Activated T-helper 1 cell treated with anti-CD3 and anti-CD28 coated beads, Interleukin-12 subunit alpha, Interleukin-12 subunit beta, Interleukin-2, Interleukin-4 antibody, amounts not matched to agents 30 ng/mL and 10 ng/mL and 1 ng/mL, durations not matched to agents 14 hours and 24 hours and 36 hours (primary cell): Measurements from ENCODE around the gene WHRN. TPM values are rescaled to one million over a fixed set of nuclear protein-coding genes. Genes with fewer than 3 reads are reported as not detected.

Experiments
- DNase-seq: peaks from one replicate; pipeline ENCODE4 v3.0.0; 2021; ENCODE audit warnings: low spot score
- H3K27ac Mint-ChIP-seq: one replicate; pipeline ENCODE4 v1.8.0; 2021; ENCODE audit warnings: mild to moderate bottlenecking, mixed read lengths
- H3K27me3 Mint-ChIP-seq: one replicate; pipeline ENCODE4 v1.8.0; 2022; ENCODE audit warnings: mild to moderate bottlenecking, moderate library complexity, mixed read lengths; ENCODE audit not compliant: insufficient read depth
- H3K36me3 Mint-ChIP-seq: one replicate; pipeline ENCODE4 v1.8.0; 2021; ENCODE audit warnings: low read depth, mixed read lengths
- H3K4me1 Mint-ChIP-seq: one replicate; pipeline ENCODE4 v1.8.0; 2021; ENCODE audit warnings: low read depth, mixed read lengths
- H3K4me3 Mint-ChIP-seq: one replicate; pipeline ENCODE4 v1.8.0; 2021; ENCODE audit warnings: mild to moderate bottlenecking, moderate library complexity, mixed read lengths
- H3K9me3 Mint-ChIP-seq: one replicate; pipeline ENCODE4 v1.8.0; 2021; ENCODE audit warnings: mixed read lengths
- intact Hi-C: fragments of 100-400 bp; cut with micrococcal nuclease; formaldehyde crosslinking; loops from one replicate; pipeline ENCODE4 v1.15.1; 2024
- total RNA-seq: library from RNA; stranded (reverse); gene quantifications from 2 replicates; pipeline ENCODE4 v1.2.3, GENCODE V29; 2022

The WHRN gene
- total RNA-seq, 1 donor from 2014 or later = 2.4 TPM

DNA sequence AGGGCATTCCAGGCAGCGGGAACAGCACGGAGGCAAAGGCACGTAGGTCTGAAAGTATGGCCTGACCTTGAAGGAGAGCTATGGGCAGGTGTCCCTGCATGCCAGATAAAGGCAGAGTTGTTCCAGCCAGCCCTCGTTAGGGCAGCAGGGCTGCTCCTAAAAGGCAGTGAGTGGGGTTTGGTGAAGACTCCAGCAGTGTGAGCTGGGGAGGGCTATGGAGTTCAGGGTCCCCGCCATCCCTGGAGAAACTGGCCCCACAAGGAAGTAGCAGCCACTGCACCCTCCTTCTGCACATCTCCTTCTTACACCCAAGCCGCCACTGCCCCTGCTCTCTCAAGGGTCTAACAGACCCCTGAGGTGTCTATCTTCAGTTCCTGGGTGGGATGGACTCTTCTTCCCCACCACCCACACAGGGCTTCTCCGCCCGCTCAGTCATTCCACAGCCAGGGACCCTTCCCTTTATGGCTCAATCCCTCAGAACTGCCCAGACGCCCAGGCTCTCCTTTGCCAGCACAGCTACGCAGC, 118.8 kb downstream of the WHRN start:
- Mint-ChIP-seq H3K4me1 (peaks cover 78% of the 10 kb centered on the region), H3K36me3 (peaks cover 58% of the 10 kb centered on the region), H3K27me3 (no peaks in the 10 kb centered on the region), H3K9me3 (no peaks in the 10 kb centered on the region), H3K27ac (peak overlapping the region; percentile 93), H3K4me3 (peak overlapping the region; percentile 90)
- no peak for DNase-seq
- intact Hi-C loops = loop anchor here (5.0 to 10.0 kb wide), 7 partner anchors 101 to 1112 kb away; partner anchors contain the start of genes C9orf43, CDC26, KIF12 and POLE3

DNA sequence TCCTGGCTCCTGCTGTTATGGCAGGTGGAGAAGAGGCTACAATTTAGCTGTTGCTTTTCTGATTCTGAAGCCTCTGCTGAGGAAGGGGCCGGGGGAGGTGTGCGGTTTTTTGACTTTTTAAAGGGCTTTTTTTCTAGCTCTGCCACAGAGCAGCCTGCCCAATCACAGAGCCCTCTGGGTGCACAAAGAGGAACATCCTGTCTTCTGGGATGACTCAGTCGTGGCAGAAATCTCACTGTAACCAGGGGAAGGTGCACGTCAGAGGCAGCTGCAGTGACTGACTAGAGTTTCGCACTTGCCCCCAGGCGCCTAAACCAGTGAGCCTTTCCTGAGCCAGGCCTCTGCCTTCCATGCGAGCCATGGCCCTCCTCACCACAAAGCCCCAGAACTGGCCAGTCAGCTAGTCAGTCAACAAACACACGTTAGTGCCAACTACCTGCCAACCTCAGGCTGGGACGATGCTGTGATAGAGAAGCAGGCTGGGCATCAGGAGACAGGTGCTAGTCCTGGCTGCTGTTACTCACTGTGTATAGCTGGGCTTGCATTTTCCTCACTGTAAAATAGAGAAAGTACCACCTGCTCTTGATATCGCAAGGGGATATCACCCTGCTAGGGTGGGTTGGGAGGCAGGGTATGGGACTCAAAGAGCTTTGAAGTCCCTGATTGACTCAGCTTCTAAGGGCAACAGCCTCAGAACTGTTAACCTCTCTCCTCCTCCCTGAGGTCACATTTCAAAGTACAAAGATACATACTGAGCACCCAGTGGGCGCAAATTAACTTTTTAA, 119.7 kb downstream of the WHRN start:
- intact Hi-C loops = loop anchor here (1.0 to 10.0 kb wide), 13 partner anchors 12 to 1111 kb away; partner anchors contain the start of genes ATP6V1G1, C9orf43, CDC26 and KIF12
- peak overlapping the region; percentile 93 for H3K27ac Mint-ChIP-seq
- peak; percentile 89 for DNase-seq
- H3K4me3 Mint-ChIP-seq = peak overlapping the region; percentile 90
- no peaks in the 10 kb centered on the region for H3K9me3 Mint-ChIP-seq
- H3K36me3 Mint-ChIP-seq = peaks cover 52% of the 10 kb centered on the region
- peaks cover 69% of the 10 kb centered on the region for H3K4me1 Mint-ChIP-seq
- H3K27me3 Mint-ChIP-seq = no peaks in the 10 kb centered on the region

DNA sequence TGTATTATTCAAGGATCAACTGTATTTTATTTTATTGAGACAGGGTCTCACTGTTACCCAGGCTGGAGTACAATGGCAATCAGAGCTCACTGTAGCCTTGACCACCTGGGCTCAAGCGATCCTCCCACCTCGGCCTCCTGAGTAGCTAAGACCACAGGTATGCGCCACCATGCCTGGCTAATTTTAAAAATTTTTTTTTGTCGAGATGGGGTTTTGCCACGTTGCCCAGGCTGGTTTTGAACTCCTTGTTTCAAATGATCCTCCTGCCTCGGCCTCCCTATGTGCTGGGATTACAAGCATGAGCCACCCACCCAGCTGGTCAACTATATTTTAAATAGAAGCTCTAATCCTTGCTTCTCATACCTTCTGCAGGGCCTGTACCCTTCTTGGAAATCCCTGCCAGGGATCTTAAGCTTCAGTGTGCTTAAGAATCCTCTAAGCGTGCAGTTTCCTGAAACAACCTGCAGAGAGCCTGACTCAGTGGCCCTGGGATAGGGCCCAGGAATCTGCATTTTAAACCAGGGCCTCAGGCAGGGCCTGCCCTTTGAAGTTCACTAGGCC, 120.4 kb downstream of the WHRN start:
- Mint-ChIP-seq H3K4me1 (peaks cover 67% of the 10 kb centered on the region), H3K9me3 (no peaks in the 10 kb centered on the region), H3K4me3 (peak overlapping the region; percentile 90), H3K27ac (peak overlapping the region; percentile 93), H3K36me3 (peaks cover 51% of the 10 kb centered on the region), H3K27me3 (no peaks in the 10 kb centered on the region)
- intact Hi-C loops = loop anchor here (1.0 to 10.0 kb wide), 13 partner anchors 12 to 1110 kb away; partner anchors contain the start of genes ATP6V1G1, C9orf43, CDC26 and KIF12
- no peak for DNase-seq

DNA sequence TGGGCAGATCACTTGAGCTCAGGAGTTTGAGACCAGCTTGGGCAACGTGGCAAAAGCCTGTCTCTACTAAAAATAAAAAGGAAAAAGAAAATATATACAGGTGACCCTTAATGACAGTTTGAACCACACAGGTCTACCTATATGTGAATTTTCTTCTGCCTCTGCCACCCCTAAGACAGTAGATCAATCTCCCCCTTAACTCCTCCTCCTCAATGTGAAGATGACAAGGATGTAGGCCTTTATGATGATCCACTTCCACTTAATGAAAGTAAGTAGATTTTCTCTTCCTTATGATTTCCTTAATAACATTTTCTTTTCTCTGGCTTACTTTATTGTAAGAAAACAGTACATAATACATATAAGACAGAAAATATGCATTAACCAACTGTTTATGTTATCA, 120.9 kb downstream of the WHRN start:
- Mint-ChIP-seq H3K9me3 (no peaks in the 10 kb centered on the region), H3K4me1 (peaks cover 67% of the 10 kb centered on the region), H3K4me3 (peak overlapping the region; percentile 90), H3K27me3 (no peaks in the 10 kb centered on the region), H3K27ac (peak overlapping the region; percentile 93), H3K36me3 (peaks cover 55% of the 10 kb centered on the region)
- intact Hi-C loops = loop anchor here (2.0 to 10.0 kb wide), 4 partner anchors 312 to 1110 kb away; partner anchors contain the start of genes C9orf43, CDC26, POLE3 and PRPF4
- no peak for DNase-seq

DNA sequence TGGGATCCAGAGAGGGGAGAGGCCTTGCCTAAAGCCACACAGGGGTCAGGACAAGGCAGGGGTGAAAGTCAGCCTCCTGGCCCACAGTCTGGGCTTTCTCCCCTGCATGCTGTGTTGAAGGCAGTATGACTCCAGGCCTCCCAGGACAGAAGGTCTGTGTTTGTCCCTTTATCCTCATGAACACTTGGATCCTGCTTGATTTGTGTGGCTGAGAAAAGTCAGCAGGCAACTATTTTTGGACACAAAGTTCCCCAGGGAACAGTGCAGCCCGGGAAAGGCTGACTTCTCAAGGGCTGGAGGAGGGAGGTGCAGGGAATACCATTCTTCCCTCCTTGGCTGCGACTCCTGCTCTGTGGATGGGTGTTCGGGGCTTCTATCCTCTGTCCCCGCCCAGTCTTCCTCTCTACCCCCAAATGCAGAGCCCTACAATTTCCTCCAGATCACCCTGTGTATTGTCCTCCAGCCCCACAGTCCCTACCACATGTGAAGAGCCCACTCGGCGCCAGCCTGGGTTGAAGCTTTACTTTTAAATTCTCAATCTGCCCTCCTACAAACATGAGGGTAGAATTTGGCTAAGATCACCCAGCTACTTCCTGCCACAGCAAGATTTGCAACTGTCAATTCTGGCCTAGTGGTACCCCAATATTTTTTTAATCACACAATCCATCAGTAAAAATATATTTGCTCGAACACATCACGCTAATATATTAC, 121.6 kb downstream of the WHRN start:
- intact Hi-C loops = loop anchor here (2.0 to 10.0 kb wide), 4 partner anchors 313 to 1109 kb away; partner anchors contain the start of genes C9orf43, CDC26, POLE3 and PRPF4
- H3K4me1 Mint-ChIP-seq = peaks cover 67% of the 10 kb centered on the region
- no peak for DNase-seq
- H3K36me3 Mint-ChIP-seq = peaks cover 55% of the 10 kb centered on the region
- no peaks in the 10 kb centered on the region for H3K9me3 Mint-ChIP-seq
- H3K4me3 Mint-ChIP-seq = peak overlapping the region; percentile 90
- H3K27me3 Mint-ChIP-seq = no peaks in the 10 kb centered on the region
- peak overlapping the region; percentile 93 for H3K27ac Mint-ChIP-seq

DNA sequence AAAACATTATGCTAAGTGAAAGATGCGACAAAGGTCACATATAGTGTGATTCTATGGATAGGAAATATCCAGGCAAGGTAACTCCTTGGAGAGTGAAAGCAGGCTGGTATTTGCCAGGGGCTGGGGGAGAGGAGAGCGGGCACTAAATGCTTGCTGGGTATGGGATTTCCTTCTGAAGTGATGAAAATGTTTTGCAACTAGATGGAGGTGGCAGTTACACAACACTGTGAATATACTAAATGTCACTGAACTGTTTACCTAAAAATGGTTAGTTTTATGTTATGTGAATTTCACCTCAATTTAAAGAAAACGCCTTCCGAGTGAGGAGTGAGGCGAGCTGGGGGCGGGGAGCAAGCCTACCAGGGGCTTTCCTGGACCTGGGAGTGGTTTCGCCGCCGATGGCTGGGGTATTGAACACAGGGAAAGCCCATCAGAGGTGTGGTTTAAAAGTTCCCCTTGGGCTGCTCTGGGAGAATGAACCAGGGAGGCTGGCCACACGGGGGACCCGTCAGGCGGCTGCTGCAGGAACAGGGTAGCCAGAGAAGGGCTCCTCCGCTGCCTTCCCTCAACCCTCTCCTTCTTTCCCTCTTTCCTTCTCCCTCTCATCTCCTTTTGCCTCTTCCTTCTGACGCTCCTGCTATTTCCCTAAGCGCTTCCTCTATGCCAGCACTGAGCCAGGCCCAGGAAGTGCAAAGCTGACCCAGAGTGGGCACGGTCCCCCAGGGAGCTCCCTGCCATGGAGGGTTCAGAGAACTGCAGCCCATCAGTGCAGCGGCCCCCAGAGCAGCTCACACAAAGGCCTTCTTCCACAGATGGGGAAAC, 122.4 kb downstream of the WHRN start:
- H3K27me3 Mint-ChIP-seq = no peaks in the 10 kb centered on the region
- no peaks in the 10 kb centered on the region for H3K9me3 Mint-ChIP-seq
- intact Hi-C loops = loop anchor here (10.0 kb wide), 3 partner anchors 868 to 1108 kb away; partner anchors contain the start of genes C9orf43, CDC26, POLE3 and PRPF4
- peak; percentile 73 for DNase-seq
- peak overlapping the region; percentile 90 for H3K4me3 Mint-ChIP-seq
- H3K4me1 Mint-ChIP-seq = peaks cover 71% of the 10 kb centered on the region
- peak overlapping the region; percentile 93 for H3K27ac Mint-ChIP-seq
- H3K36me3 Mint-ChIP-seq = peaks cover 60% of the 10 kb centered on the region

DNA sequence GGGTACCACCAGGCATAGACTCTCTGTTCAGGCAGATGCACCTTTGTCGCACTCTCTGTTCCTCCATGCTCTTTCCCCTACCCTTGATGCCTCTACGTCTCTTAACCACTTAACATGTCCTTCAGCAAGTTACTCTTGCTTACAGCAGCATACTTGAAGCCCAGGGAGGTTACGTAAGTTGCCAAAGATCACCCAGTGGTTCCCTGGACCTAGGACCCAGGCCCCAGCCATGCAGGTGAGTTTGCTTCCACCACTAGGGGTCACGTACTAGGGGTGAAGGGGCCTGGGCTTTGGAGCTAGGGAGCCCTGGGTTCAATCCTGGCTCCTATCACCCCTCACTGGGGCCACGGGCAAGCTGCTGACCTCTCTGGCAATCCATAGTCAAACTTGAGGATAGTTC, 126.4 kb downstream of the WHRN start:
- no peak for DNase-seq
- peaks cover 67% of the 10 kb centered on the region for H3K36me3 Mint-ChIP-seq
- no peaks in the 10 kb centered on the region for H3K9me3 Mint-ChIP-seq
- H3K4me1 Mint-ChIP-seq = peaks cover 81% of the 10 kb centered on the region
- intact Hi-C loops = no loop called here
- no peaks in the 10 kb centered on the region for H3K27me3 Mint-ChIP-seq
- peak overlapping the region; percentile 65 for H3K4me3 Mint-ChIP-seq
- peak overlapping the region; percentile 80 for H3K27ac Mint-ChIP-seq

DNA sequence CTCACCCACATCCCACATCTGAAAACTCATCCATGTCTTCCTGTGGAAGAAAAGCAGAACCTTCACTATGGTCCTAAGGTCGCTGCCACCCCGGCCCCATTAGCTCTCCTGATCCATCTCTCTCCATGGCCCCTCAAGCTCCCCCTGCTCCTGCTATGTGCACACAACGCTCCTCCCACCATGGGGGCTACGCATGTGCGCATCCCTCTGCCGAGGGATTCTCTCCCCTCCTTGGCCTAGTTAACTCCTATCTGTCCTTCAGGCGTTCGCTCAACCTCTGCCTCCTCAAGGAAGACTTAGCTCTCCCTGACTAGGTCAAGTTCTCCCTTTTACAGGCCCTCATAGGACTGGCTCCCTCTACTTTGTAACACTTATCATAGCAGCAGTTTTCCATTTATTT, 127.3 kb downstream of the WHRN start:
- H3K27ac Mint-ChIP-seq = peak overlapping the region; percentile 80
- H3K36me3 Mint-ChIP-seq = peaks cover 68% of the 10 kb centered on the region
- H3K4me1 Mint-ChIP-seq = peaks cover 79% of the 10 kb centered on the region
- H3K27me3 Mint-ChIP-seq = no peaks in the 10 kb centered on the region
- H3K9me3 Mint-ChIP-seq = no peaks in the 10 kb centered on the region
- intact Hi-C loops = no loop called here
- peak overlapping the region; percentile 65 for H3K4me3 Mint-ChIP-seq
- no peak for DNase-seq

DNA sequence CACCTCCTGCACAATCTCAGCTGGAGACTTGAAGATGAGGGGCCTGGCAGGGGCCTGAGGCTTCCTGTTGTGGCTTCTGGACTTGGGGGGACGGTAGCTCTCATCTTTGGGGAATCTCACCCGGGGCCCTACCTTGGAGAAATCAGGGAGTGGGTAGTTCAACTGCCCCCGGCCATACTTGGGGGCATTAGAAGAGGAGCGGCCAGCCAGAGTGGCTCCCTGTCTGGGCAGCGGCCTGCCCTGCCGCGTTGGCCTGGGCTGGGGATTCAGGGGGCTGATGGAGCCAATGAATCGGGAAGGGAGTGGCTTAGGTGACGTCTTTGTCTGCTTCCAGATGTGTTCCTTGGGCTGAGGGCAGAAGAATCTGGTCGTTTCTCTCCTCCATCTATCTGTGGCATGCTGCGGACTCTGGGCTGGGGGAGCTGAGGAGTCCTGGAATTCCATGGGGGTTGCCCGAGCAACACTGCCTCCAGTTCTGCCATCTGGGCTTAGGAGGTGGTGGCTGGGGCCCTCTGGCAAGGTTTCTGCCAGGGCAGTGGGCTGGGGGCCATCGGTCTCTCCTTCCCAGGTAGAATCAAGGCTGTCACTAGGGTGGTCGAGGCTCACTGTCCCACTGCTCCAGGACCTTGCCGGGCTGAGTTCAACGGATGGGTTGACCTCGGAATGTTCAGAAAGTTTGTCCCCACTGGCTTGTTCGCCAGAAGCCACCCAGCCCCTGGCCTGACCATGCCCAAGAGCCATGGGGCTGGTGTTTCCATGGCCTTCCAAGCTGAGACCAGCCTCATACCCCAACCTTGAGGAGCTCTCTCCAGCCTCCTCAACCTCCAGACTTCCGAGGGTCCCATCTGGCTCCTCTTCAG, 128.5 kb downstream of the WHRN start:
- intact Hi-C loops = no loop called here
- DNase-seq = no peak
- Mint-ChIP-seq H3K27me3 (no peaks in the 10 kb centered on the region), H3K4me3 (peak overlapping the region; percentile 29), H3K4me1 (peaks cover 79% of the 10 kb centered on the region), H3K27ac (peak overlapping the region; percentile 80), H3K36me3 (peaks cover 64% of the 10 kb centered on the region), H3K9me3 (no peaks in the 10 kb centered on the region)

DNA sequence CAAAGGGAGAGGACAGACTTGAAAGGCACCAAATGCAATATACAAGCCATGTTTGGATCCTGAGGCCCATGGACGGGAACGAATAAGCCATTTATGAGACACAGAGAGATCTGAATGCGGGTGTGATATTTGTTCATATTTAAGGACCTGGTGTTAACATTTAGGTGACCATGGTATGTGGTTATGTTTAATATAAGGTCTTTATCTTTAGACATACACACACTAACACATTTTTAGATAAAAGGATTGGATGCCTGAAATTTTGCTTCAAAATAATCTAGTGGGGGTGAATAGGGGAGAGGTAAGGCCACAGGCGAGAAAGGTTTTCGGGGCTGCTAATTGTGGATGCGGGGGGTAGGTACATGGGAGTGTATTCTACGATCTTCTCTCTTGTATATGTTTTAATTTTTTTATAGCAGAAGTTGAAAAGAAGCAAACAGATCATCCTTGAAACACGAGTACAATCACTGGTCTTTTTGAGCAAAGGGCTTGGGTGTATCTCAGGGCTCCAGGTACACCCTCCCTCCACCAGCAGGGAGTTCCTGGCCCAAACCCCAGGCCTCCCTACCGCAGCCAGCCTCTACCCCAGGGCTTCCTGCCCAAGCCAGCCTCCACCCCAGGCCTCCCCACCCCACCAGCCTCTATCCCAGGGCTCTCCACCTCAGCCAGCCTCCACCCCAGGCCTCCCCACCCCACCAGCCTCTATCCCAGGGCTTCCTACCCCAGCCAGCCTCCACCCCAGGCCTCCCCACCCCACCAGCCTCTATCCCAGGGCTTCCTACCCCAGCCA, 129.7 kb downstream of the WHRN start:
- Mint-ChIP-seq H3K4me1 (peaks cover 90% of the 10 kb centered on the region), H3K9me3 (no peaks in the 10 kb centered on the region), H3K36me3 (peaks cover 72% of the 10 kb centered on the region), H3K27me3 (no peaks in the 10 kb centered on the region), H3K27ac (peak overlapping the region; percentile 92), H3K4me3 (peak overlapping the region; percentile 59)
- no peak for DNase-seq
- intact Hi-C loops = no loop called here

DNA sequence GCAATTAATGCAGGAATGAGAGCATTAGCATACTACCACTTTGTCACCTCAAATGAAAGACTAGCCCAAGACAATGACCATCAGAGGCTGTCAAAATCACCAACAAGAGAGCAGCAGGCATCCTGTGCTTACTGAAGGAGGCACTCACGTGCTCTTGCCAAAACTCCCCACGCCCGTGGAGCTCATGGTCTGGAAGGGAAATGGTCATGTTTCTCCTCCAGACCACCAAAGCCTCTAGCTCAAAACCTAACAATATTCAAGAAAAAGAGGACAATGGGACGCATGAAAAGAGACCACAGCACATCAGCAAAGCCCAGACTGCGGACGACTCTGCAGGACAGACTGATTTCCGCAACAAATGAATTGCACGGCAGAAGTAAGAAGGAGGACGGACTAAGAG, 130.3 kb downstream of the WHRN start:
- Mint-ChIP-seq H3K4me1 (peaks cover 86% of the 10 kb centered on the region), H3K27ac (peak overlapping the region; percentile 92), H3K4me3 (peak overlapping the region; percentile 59), H3K9me3 (no peaks in the 10 kb centered on the region), H3K36me3 (peaks cover 72% of the 10 kb centered on the region), H3K27me3 (no peaks in the 10 kb centered on the region)
- intact Hi-C loops = no loop called here
- DNase-seq = no peak
